ENCODE results near the gene NELFE. TPM values are rescaled to one million over a fixed set of nuclear protein-coding genes. Genes with fewer than 3 reads are reported as not detected.

Gene NELFE
- total and polyA plus RNA-seq, 2 of the 13 experiments (the other 11 are each of a cell fraction or from before 2014, with no cell fraction given), result 51.3 to 69.8 TPM

DNA sequence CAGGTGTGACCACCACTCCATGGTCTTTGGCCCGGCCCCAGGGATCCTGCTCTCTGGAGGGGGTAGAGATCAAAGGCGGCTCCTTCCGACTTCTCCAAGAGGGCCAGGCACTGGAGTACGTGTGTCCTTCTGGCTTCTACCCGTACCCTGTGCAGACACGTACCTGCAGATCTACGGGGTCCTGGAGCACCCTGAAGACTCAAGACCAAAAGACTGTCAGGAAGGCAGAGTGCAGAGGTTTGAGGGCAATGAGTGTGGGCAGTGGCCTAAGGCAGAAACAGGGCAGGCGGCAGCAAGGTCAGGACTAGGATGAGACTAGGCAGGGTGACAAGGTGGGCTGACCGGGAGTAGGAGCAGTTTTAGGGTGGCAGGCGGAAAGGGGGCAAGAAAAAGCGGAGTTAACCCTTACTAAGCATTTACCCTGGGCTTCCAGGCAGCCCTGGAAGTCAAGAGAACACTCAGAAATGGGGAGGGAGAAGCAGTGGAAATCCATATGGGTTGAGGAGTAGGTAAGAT lies 12.3 kb downstream of the NELFE start (continued):
- TF ChIP-seq, protein P1, sequence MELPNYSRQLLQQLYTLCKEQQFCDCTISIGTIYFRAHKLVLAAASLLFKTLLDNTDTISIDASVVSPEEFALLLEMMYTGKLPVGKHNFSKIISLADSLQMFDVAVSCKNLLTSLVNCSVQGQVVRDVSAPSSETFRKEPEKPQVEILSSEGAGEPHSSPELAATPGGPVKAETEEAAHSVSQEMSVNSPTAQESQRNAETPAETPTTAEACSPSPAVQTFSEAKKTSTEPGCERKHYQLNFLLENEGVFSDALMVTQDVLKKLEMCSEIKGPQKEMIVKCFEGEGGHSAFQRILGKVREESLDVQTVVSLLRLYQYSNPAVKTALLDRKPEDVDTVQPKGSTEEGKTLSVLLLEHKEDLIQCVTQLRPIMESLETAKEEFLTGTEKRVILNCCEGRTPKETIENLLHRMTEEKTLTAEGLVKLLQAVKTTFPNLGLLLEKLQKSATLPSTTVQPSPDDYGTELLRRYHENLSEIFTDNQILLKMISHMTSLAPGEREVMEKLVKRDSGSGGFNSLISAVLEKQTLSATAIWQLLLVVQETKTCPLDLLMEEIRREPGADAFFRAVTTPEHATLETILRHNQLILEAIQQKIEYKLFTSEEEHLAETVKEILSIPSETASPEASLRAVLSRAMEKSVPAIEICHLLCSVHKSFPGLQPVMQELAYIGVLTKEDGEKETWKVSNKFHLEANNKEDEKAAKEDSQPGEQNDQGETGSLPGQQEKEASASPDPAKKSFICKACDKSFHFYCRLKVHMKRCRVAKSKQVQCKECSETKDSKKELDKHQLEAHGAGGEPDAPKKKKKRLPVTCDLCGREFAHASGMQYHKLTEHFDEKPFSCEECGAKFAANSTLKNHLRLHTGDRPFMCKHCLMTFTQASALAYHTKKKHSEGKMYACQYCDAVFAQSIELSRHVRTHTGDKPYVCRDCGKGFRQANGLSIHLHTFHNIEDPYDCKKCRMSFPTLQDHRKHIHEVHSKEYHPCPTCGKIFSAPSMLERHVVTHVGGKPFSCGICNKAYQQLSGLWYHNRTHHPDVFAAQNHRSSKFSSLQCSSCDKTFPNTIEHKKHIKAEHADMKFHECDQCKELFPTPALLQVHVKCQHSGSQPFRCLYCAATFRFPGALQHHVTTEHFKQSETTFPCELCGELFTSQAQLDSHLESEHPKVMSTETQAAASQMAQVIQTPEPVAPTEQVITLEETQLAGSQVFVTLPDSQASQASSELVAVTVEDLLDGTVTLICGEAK (IDR thresholded peaks at IDR 0.05), result no peak
- TF ChIP-seq, protein P1 (CRISPR knock-in tag; IDR thresholded peaks at IDR 0.05), result no peak
- TF ChIP-seq ZNF160 (CRISPR knock-in tag; IDR thresholded peaks at IDR 0.05) (no peak), ZNF510 (CRISPR knock-in tag; IDR thresholded peaks at IDR 0.05; ENCODE audit: low read depth) (no peak), KDM5B (CRISPR knock-in tag; IDR thresholded peaks at IDR 0.05; ENCODE audit: borderline replicate concordance) (peak; percentile 83; the same call in 1 of the 2 replicates), ELF3 (CRISPR knock-in tag; IDR thresholded peaks at IDR 0.05) (no peak), DPF2 (CRISPR knock-in tag; IDR thresholded peaks at IDR 0.05; ENCODE audit: borderline replicate concordance, low read depth) (0 out of 2 replicates have a peak, but pooled peaks have one; percentile 2), PHF20 (CRISPR knock-in tag; IDR thresholded peaks at IDR 0.05) (peak; percentile 45; the same call in 1 of the 2 replicates), ZSCAN25 (CRISPR knock-in tag; IDR thresholded peaks at IDR 0.05) (no peak), SRSF9 (IDR thresholded peaks at IDR 0.05; ENCODE audit: borderline replicate concordance, insufficient read depth, low read depth, low read length, poor library complexity, severe bottlenecking) (no peak), ZNF747 (CRISPR knock-in tag; IDR thresholded peaks at IDR 0.05; ENCODE audit: borderline replicate concordance) (no peak), ZC3H13 (CRISPR knock-in tag; IDR thresholded peaks at IDR 0.05) (no peak), ZNF788 (CRISPR knock-in tag; IDR thresholded peaks at IDR 0.05; ENCODE audit: borderline replicate concordance) (no peak), ZMYM4 (CRISPR knock-in tag; IDR thresholded peaks at IDR 0.05) (no peak; the same call in 1 of the 2 replicates), IKZF1 (IDR thresholded peaks at IDR 0.05) (no peak), SSRP1 (CRISPR knock-in tag; IDR thresholded peaks at IDR 0.05) (no peak)
- TF ChIP-seq, protein P2, sequence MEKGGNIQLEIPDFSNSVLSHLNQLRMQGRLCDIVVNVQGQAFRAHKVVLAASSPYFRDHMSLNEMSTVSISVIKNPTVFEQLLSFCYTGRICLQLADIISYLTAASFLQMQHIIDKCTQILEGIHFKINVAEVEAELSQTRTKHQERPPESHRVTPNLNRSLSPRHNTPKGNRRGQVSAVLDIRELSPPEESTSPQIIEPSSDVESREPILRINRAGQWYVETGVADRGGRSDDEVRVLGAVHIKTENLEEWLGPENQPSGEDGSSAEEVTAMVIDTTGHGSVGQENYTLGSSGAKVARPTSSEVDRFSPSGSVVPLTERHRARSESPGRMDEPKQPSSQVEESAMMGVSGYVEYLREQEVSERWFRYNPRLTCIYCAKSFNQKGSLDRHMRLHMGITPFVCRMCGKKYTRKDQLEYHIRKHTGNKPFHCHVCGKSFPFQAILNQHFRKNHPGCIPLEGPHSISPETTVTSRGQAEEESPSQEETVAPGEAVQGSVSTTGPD (CRISPR knock-in tag; IDR thresholded peaks at IDR 0.05), result no peak
- TF ChIP-seq, protein P3, sequence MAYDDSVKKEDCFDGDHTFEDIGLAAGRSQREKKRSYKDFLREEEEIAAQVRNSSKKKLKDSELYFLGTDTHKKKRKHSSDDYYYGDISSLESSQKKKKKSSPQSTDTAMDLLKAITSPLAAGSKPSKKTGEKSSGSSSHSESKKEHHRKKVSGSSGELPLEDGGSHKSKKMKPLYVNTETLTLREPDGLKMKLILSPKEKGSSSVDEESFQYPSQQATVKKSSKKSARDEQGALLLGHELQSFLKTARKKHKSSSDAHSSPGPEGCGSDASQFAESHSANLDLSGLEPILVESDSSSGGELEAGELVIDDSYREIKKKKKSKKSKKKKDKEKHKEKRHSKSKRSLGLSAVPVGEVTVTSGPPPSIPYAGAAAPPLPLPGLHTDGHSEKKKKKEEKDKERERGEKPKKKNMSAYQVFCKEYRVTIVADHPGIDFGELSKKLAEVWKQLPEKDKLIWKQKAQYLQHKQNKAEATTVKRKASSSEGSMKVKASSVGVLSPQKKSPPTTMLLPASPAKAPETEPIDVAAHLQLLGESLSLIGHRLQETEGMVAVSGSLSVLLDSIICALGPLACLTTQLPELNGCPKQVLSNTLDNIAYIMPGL (CRISPR knock-in tag; IDR thresholded peaks at IDR 0.05; ENCODE audit: borderline replicate concordance in 1 of 2, low read depth in 1 of 2), result peak in 1 of 2 experiments; percentile 51; a peak in 2 of 4 replicates
